Measurements from ENCODE around the gene GSTA4. TPM values are rescaled to one million over a fixed set of nuclear protein-coding genes. Genes with fewer than 3 reads are reported as not detected.
A peak's percentile ranks its signal among the peaks of the same experiment; 100 is the strongest.
"Not testable (repeated sequence)": the region's sequence is repeated elsewhere in the genome, so short reads cannot be mapped to it uniquely, and the experiment has no call there.

The GSTA4 gene
- total and polyA plus RNA-seq, 7 experiments from 2014 or later, result 0.31 to 3.3 (median 0.73) TPM; not detected in 1

DNA sequence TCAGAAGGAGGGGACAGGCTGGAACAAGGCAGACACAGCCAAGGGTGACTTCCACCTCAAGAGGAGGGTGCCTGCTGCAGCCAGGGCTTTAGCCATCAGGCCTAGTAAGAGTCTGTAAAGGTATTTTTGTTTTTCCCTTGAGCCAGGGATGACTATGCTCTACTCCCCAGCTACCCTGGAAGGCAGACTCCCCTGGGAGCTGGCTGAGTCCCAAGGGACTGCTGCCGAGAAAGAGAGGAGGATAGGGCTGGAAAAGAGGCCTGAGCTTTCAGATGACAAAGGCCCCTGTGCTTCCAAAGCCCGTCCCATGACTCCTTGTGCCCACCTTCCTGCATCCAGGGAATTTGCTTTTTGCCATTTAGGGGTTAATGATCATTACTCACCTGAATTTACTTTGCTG lies 14.0 kb upstream of the GSTA4 start:
- H3K36me3 ChIP-seq (ENCODE audit: control insufficient read depth in 2 of 3, insufficient read depth in 3 of 3, low read length in 3 of 3), result peaks cover 4 to 74% (median 28%) of the 10 kb centered on the region in 3 experiments
- H3K27ac ChIP-seq (ENCODE audit: low read depth, low read length), result no peak overlapping the region
- no peak overlapping the region for H3K4me3 Mint-ChIP-seq
- no peak overlapping the region for H3K27ac Mint-ChIP-seq
- H3K4me1 Mint-ChIP-seq, result peaks cover 0 to 12% (median 0%) of the 10 kb centered on the region in 7 donors
- H3K36me3 Mint-ChIP-seq, result peaks cover 30 to 77% (median 43%) of the 10 kb centered on the region in 5 donors
- no peaks in the 10 kb centered on the region for H3K27me3 ChIP-seq (ENCODE audit: control insufficient read depth in 2 of 2, insufficient read depth in 2 of 2, low read length in 2 of 2)
- intact Hi-C loops (cut with micrococcal nuclease), result no loop called here
- no peaks in the 10 kb centered on the region for H3K27me3 Mint-ChIP-seq
- no peak overlapping the region for H3K4me3 ChIP-seq (ENCODE audit: low read length)
- ATAC-seq (no peak), DNase-seq (no peak)
- no peaks in the 10 kb centered on the region for H3K9me3 ChIP-seq (ENCODE audit: control insufficient read depth in 2 of 3, low read length in 3 of 3)
- no peaks in the 10 kb centered on the region for H3K9me3 Mint-ChIP-seq
- POLR2A ChIA-PET, result no interaction called here
- CTCF ChIA-PET, result no interaction called here
- no peaks in the 10 kb centered on the region for H3K4me1 ChIP-seq (ENCODE audit: control insufficient read depth in 2 of 2, insufficient read depth in 2 of 2, low read length in 2 of 2)

DNA sequence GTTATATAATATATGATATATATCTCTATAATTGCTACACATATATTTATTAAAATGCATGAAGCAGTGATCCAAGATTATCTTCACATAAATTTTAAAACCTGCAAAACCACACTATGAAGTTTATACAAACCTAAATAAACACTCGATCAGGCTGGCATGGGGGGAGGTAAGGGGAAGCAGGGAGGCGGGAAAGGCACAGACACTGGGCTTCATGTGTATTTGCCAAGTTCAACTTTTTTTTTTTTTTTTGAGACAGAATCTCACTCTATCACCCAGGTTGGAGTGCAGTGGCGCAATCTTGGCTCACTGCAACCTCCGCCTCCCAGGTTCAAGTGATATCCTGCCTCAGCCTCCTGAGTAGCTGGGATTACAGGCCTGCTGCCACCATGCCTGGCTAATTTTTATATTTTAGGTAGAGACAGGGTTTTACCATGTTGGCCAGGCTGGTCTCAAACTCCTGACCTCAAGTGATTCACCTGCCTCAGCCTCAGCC lies 13.2 kb upstream of the GSTA4 start:
- POLR2A ChIA-PET, result interaction anchor here (0.6 kb wide), 1 partner anchor 9 kb away, joined by 3 read pairs; no protein-coding TSS in a partner anchor
- CTCF ChIA-PET, result not testable (repeated sequence)

DNA sequence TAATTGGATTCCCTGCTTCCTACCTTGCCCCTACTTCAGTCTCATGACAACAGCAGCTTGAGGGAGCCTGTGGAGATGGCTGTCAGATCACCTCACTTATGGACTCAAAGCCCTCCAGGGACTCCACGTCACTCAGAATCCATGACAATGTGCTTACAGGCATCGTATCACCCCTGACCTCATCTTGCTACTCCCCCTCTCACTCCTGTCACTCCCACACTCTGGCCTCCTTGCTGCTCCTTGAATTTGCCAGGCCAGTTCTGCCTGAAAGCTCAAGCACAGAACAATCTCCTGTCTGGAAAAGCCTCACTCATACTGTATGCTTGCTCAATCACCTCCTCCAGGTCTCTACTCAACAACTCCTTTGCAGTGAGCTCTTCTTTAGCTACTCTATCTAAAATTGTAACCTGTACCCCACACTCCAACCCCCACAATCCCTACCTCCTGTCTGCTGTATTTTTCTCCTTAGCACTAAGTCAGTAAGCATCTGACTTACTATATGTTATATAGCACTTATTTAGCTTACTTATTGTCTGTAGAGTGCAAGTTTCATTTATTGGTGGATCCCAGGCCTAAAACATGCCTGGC lies 10.7 kb upstream of the GSTA4 start:
- no peak overlapping the region for H3K4me3 Mint-ChIP-seq
- POLR2A ChIA-PET, result no interaction called here
- no peak for ATAC-seq

More for the DNA sequence above, 13.2 kb upstream of the GSTA4 start:
- H3K9me3 Mint-ChIP-seq; H3K27ac ChIP-seq (ENCODE audit: low read depth, low read length); H3K4me3 Mint-ChIP-seq; H3K4me1 ChIP-seq (ENCODE audit: control insufficient read depth in 2 of 2, insufficient read depth in 2 of 2, low read length in 2 of 2); H3K9me3 ChIP-seq (ENCODE audit: control insufficient read depth in 2 of 3, low read length in 3 of 3); intact Hi-C loops (cut with micrococcal nuclease); ATAC-seq; H3K27ac Mint-ChIP-seq; H3K27me3 ChIP-seq (ENCODE audit: control insufficient read depth in 2 of 2, insufficient read depth in 2 of 2, low read length in 2 of 2); H3K27me3 Mint-ChIP-seq; H3K4me3 ChIP-seq (ENCODE audit: low read length); DNase-seq: not testable (repeated sequence)
- peaks cover 0 to 12% (median 0%) of the 10 kb centered on the region in 7 donors for H3K4me1 Mint-ChIP-seq
- peaks cover 4 to 66% (median 28%) of the 10 kb centered on the region in 3 experiments for H3K36me3 ChIP-seq (ENCODE audit: control insufficient read depth in 2 of 3, insufficient read depth in 3 of 3, low read length in 3 of 3)
- H3K36me3 Mint-ChIP-seq, result peaks cover 27 to 74% (median 37%) of the 10 kb centered on the region in 5 donors

DNA sequence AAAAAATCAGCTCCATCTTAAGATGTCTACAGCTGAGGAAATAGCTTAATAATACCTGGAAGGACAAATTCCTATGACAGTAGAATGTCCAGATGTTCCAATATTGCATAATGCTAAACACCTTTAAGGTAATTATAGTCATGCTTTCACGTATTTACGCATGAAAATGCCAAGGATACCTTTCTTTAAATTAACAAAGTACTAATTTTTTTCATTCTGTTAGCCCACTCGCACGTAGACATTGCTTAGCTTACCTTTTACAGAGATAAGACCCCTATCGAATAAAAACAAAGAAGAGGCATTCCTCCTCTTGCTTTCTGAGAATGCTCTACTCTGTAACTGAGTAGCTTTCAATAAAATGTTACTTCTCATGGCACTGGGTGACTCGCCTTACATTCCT lies 4.4 kb upstream of the GSTA4 start:
- H3K4me1 ChIP-seq (ENCODE audit: control insufficient read depth in 2 of 2, insufficient read depth in 2 of 2, low read length in 2 of 2), result peaks cover 1 to 5% of the 10 kb centered on the region in 2 donors

More for the DNA sequence above, 10.7 kb upstream of the GSTA4 start:
- CTCF ChIA-PET, result no interaction called here
- Mint-ChIP-seq H3K27ac (no peak overlapping the region), H3K4me1 (peaks cover 0 to 11% (median 0%) of the 10 kb centered on the region in 7 donors), H3K36me3 (peaks cover 25 to 58% (median 31%) of the 10 kb centered on the region in 5 donors), H3K27me3 (no peaks in the 10 kb centered on the region), H3K9me3 (no peaks in the 10 kb centered on the region)
- intact Hi-C loops (cut with micrococcal nuclease), result no loop called here
- H3K9me3 ChIP-seq (ENCODE audit: control insufficient read depth in 2 of 3, low read length in 3 of 3), result no peaks in the 10 kb centered on the region
- no peak overlapping the region for H3K4me3 ChIP-seq (ENCODE audit: low read length)
- no peak for DNase-seq
- H3K36me3 ChIP-seq (ENCODE audit: control insufficient read depth in 2 of 3, insufficient read depth in 3 of 3, low read length in 3 of 3), result peaks cover 0 to 41% (median 27%) of the 10 kb centered on the region in 3 experiments
- no peaks in the 10 kb centered on the region for H3K4me1 ChIP-seq (ENCODE audit: control insufficient read depth in 2 of 2, insufficient read depth in 2 of 2, low read length in 2 of 2)
- H3K27ac ChIP-seq (ENCODE audit: low read depth, low read length), result no peak overlapping the region
- H3K27me3 ChIP-seq (ENCODE audit: control insufficient read depth in 2 of 2, insufficient read depth in 2 of 2, low read length in 2 of 2), result no peaks in the 10 kb centered on the region

DNA sequence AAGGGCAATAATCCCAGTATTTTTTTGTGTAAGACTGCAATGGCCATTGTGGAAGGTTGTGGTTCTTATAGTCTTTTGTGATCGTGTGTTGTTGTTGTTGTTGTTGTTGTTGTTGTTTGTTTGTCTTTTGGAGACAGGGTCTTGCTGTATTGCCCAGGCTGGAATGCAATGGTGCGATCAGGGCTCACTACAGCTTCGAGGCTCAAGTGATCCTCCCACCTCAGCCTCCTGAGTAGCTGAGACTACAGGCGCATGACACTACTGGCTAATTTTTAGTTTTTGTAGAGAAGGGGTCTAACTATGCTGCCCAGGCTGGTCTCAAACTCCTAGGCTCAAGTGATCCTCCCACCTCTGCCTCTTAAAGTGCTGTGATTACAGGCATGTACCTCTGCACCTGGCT lies 3.5 kb upstream of the GSTA4 start:
- ChIA-PET CTCF (no interaction called here), POLR2A (no interaction called here)
- ATAC-seq, result no peak
- Histone ChIP-seq H3K27me3 (ENCODE audit: control insufficient read depth in 2 of 2, insufficient read depth in 2 of 2, low read length in 2 of 2) (no peaks in the 10 kb centered on the region), H3K27ac (ENCODE audit: low read depth, low read length) (no peak overlapping the region), H3K36me3 (ENCODE audit: control insufficient read depth in 2 of 3, insufficient read depth in 3 of 3, low read length in 3 of 3) (peaks cover 0 to 4% (median 0%) of the 10 kb centered on the region in 3 experiments), H3K4me3 (ENCODE audit: low read length) (no peak overlapping the region), H3K4me1 (ENCODE audit: control insufficient read depth in 2 of 2, insufficient read depth in 2 of 2, low read length in 2 of 2) (peaks cover 4 to 5% of the 10 kb centered on the region in 2 donors), H3K9me3 (ENCODE audit: control insufficient read depth in 2 of 3, low read length in 3 of 3) (no peaks in the 10 kb centered on the region)
- Mint-ChIP-seq H3K4me3 (no peak overlapping the region), H3K27me3 (peaks cover 0 to 10% (median 0%) of the 10 kb centered on the region in 5 donors), H3K9me3 (peaks cover 0 to 11% (median 0%) of the 10 kb centered on the region in 11 donors), H3K36me3 (peaks cover 0 to 7% (median 0%) of the 10 kb centered on the region in 5 donors), H3K4me1 (peaks cover 10 to 37% (median 25%) of the 10 kb centered on the region in 7 donors), H3K27ac (no peak overlapping the region)
- DNase-seq, result no peak
- intact Hi-C loops (cut with micrococcal nuclease), result loop anchor here (5.0 to 10.0 kb wide), 11 partner anchors 336 to 796 kb away; partner anchors contain the start of genes ELOVL5 (in 1 of the 2), GCLC (in 1 of the 2) and LRRC1 (in 1 of the 2)

More for the DNA sequence above, 4.4 kb upstream of the GSTA4 start:
- H3K36me3 ChIP-seq (ENCODE audit: control insufficient read depth in 2 of 3, insufficient read depth in 3 of 3, low read length in 3 of 3), result peaks cover 0 to 4% (median 0%) of the 10 kb centered on the region in 3 experiments
- no peak overlapping the region for H3K27ac ChIP-seq (ENCODE audit: low read depth, low read length)
- intact Hi-C loops (cut with micrococcal nuclease), result loop anchor here (5.0 to 10.0 kb wide), 11 partner anchors 337 to 795 kb away; partner anchors contain the start of genes ELOVL5 (in 1 of the 2), GCLC (in 1 of the 2) and LRRC1 (in 1 of the 2)
- no peak for DNase-seq
- H3K27me3 Mint-ChIP-seq, result peaks cover 0 to 10% (median 0%) of the 10 kb centered on the region in 5 donors
- CTCF ChIA-PET, result no interaction called here
- H3K4me1 Mint-ChIP-seq, result peaks cover 8 to 31% (median 23%) of the 10 kb centered on the region in 7 donors
- ATAC-seq, result no peak
- no peak overlapping the region for H3K4me3 ChIP-seq (ENCODE audit: low read length)
- peaks cover 0 to 8% (median 3%) of the 10 kb centered on the region in 5 donors for H3K36me3 Mint-ChIP-seq
- H3K4me3 Mint-ChIP-seq, result no peak overlapping the region
- POLR2A ChIA-PET, result no interaction called here
- peaks cover 0 to 11% (median 0%) of the 10 kb centered on the region in 11 donors for H3K9me3 Mint-ChIP-seq
- no peaks in the 10 kb centered on the region for H3K9me3 ChIP-seq (ENCODE audit: control insufficient read depth in 2 of 3, low read length in 3 of 3)
- H3K27me3 ChIP-seq (ENCODE audit: control insufficient read depth in 2 of 2, insufficient read depth in 2 of 2, low read length in 2 of 2), result no peaks in the 10 kb centered on the region
- no peak overlapping the region for H3K27ac Mint-ChIP-seq

DNA sequence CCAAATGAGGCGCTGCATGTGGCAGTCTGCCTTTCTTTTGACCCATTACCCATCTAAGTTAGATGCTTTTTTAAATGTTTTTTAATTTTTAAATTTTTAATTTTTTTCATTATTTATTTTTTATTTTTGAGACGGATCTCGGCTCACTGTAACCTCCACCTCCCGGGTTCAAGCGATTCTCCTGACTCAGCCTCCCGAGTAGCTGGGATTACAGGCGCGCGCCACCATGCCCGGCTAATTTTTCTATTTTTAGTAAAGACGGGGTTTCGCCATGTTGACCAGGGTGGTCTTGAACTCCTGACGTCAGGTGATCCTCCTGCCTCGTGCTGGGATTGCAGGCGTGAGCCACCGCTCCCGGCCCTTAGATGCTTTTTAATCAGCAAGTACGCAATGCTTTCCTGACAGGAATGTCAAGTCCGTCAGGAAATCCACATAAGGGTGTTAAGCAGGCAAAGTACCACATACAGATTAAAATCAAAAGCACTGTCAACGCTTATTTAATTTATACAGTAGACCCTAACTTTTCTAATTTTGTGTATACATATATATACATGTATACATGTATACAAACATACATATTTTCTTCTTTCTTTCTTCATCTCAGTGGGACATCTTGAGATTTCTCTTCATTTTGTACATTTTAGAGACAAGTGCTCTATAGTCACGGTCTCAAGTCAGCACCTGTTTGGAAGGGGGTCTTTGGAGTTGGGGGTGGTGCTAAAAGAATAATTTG lies 995 bp upstream of the GSTA4 start:
- peak overlapping the region; percentile 97 to 100 (median 99) for H3K27ac Mint-ChIP-seq
- Histone ChIP-seq H3K27ac (ENCODE audit: low read depth, low read length) (peak overlapping the region; percentile 43), H3K4me3 (ENCODE audit: low read length) (peak overlapping the region; percentile 83), H3K9me3 (ENCODE audit: control insufficient read depth in 2 of 3, low read length in 3 of 3) (no peaks in the 10 kb centered on the region), H3K27me3 (ENCODE audit: control insufficient read depth in 2 of 2, insufficient read depth in 2 of 2, low read length in 2 of 2) (no peaks in the 10 kb centered on the region), H3K36me3 (ENCODE audit: control insufficient read depth in 2 of 3, insufficient read depth in 3 of 3, low read length in 3 of 3) (peaks cover 0 to 4% (median 0%) of the 10 kb centered on the region in 3 experiments), H3K4me1 (ENCODE audit: control insufficient read depth in 2 of 2, insufficient read depth in 2 of 2, low read length in 2 of 2) (peaks cover 4 to 5% of the 10 kb centered on the region in 2 donors)
- ChIA-PET POLR2A (interaction anchor here (0.5 to 1.2 kb wide), 4 partner anchors 10 to 711 kb away, joined by 3 to 6 read pairs (median 3); partner anchors contain the start of gene MCM3), CTCF (interaction anchor here (0.6 to 1.4 kb wide), 5 partner anchors 9 to 736 kb away, joined by 3 to 5 read pairs (median 3); partner anchors contain the start of gene FBXO9)
- peaks cover 0 to 11% (median 0%) of the 10 kb centered on the region in 11 donors for H3K9me3 Mint-ChIP-seq
- H3K4me1 Mint-ChIP-seq, result peaks cover 10 to 37% (median 29%) of the 10 kb centered on the region in 7 donors
- DNase-seq (peak in 5 of 9 donors; percentile 21 to 43 (median 35)), ATAC-seq (no peak)
- peaks cover 0 to 7% (median 0%) of the 10 kb centered on the region in 5 donors for H3K36me3 Mint-ChIP-seq
- intact Hi-C loops (cut with micrococcal nuclease), result loop anchor here (1.0 to 10.0 kb wide), 22 partner anchors 12 to 799 kb away; partner anchors contain the start of genes EFHC1 (in 2 of the 2), GCLC (in 2 of the 2), TRAM2 (in 2 of the 2) and ELOVL5 (in 1 of the 2)
- peak overlapping the region; percentile 87 to 98 (median 94) for H3K4me3 Mint-ChIP-seq
- H3K27me3 Mint-ChIP-seq, result peaks cover 0 to 10% (median 0%) of the 10 kb centered on the region in 5 donors

Data from naive thymus-derived CD4-positive, alpha-beta T cell (primary cell).